Activated T-cell treated with anti-CD3 and anti-CD28 coated beads for 4 hours (primary cell): Measurements from ENCODE around the gene TMPRSS3.

Experiments used
- DNase-seq: peaks from one replicate; pipeline ENCODE4 v3.0.0-alpha.2; 2020

The TMPRSS3 gene

DNA sequence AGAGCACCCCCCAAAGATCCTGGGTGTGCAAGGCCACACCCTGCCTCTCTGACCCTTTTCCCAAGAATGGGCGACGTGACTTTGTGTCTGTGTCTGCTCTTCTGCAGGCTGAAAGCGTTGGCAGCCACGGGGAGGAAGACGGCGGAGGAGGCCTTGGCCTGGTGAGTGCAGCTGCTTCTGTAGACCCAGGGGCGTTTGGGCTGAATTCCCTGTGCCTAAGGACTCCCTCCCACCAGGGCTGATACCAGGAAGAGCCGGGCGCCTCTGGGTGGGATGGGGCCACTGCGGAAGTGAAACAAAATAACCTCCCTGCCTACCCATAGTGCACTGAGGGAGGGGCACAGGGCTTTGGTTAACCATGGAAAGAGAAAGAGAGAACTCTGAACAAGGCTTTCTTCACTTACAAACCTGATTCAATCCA is 10.4 kb upstream of the TMPRSS3 start:
- DNase-seq = no peak

- DNase-seq = no peak
Observed at GRCh38 chr21:42405064-42406013, 9.5 kb upstream of the TMPRSS3 start.

DNA sequence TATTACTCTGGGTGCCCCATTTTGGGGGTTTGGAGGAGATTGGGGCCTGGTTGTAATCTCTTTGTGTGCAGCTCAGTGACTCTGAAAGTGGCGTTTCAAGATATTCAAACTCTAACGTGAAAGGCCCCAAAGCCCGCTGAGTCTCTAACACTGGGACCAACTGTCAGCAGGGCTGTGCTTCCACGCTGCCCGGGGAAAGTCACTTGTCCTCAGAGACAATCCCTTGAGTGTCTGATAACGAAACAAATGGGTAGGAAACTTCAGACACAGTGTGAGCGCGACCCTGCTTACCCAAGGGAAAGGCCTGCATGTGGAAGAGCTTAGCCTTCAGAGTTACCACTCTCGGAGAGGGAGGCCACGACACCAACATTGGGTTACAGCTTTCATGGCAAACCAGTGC is 8.7 kb upstream of the TMPRSS3 start:
- no peak for DNase-seq

GRCh38 chr21:42403611-42404231 is 7.9 kb upstream of the TMPRSS3 start, which contains the start of gene UBASH3A:
UBASH3A (plus strand) TSS chr21:42403902; CDS start chr21:42403946, 44 bp downstream.
- DNase-seq = no peak

- no peak for DNase-seq
Observed at GRCh38 chr21:42401820-42402251, 6.0 kb upstream of the TMPRSS3 start.

DNA sequence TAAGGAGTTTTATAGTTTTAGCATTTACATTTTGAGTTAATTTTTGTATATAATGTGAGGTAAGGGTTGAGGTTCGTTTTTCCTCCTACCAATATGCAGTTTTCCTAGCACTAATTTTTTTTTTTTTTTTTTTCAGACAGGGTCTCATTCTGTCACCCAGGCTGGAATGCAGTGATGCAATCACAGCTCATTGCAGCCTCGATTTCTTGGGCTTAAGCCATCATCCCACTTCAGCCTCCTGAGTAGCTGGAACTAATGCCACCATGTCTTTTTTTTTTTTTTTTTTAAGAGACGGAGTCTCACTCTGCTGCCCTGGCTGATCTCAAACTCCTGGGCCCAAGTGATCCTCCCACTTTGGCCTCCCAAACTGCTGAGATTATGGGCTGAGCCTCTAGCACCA is 5.3 kb upstream of the TMPRSS3 start:
- no peak for DNase-seq

GRCh38 chr21:42400525-42400924 is 4.7 kb upstream of the TMPRSS3 start:
- no peak for DNase-seq

DNA sequence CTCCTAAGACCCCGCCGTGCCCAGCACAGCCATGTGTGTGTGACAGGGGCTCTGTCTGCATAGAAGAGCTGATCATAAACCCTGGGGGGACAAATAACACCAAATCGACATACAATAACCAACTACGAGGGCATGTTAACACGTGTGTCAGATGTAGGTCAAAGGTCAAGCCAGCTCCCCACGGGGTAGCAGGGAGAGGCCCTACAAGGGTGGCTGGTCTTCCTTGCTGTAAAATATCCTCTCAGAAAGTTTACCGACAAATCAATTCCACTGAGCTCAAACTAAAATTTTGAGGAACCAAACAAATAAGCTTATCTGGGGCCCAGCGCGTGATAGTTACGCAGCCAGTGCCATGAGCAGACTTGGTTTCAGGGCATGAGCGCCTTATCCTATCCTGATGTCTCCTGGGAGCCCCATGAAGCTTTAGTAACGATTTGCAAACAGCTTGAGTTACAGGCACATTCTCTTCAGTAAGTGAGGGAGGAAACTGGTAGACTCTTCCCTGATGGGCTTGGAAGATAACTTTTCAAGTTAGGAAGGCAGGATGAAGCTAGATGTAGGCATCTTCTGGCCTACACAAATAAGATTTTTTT is 2.7 kb upstream of the TMPRSS3 start:
- no peak for DNase-seq

DNA sequence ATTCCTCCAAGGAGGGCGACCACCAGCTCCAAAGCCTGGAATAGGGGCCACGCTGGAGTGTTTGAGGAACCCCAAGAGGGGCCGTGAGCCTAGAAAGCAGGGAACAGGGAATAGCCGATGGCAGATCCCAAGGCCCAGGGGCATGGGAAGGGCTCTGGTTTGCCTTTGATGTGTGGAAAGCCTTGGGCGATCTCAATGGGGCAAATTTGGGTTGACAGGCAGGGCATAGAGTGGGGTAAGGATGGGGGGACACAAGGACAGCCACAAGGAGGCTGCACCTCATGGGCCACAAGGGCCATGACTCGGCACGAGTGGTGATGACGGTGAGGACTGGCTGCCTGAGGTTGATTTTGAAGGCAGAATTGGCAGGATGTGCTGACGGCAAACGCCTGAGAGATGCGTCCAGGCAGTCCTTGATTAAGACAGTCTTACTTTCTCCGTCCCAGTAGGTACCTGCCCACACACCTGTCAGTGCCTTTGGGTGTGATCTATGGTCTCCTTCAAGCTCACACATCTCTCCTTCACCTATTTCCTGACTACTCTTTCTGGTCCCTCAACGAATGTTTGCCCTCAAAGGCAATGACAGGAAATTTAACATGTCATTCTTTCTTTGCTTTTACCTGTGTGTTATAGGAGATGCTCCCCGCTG is 2.0 kb upstream of the TMPRSS3 start:
- no peak for DNase-seq

DNA sequence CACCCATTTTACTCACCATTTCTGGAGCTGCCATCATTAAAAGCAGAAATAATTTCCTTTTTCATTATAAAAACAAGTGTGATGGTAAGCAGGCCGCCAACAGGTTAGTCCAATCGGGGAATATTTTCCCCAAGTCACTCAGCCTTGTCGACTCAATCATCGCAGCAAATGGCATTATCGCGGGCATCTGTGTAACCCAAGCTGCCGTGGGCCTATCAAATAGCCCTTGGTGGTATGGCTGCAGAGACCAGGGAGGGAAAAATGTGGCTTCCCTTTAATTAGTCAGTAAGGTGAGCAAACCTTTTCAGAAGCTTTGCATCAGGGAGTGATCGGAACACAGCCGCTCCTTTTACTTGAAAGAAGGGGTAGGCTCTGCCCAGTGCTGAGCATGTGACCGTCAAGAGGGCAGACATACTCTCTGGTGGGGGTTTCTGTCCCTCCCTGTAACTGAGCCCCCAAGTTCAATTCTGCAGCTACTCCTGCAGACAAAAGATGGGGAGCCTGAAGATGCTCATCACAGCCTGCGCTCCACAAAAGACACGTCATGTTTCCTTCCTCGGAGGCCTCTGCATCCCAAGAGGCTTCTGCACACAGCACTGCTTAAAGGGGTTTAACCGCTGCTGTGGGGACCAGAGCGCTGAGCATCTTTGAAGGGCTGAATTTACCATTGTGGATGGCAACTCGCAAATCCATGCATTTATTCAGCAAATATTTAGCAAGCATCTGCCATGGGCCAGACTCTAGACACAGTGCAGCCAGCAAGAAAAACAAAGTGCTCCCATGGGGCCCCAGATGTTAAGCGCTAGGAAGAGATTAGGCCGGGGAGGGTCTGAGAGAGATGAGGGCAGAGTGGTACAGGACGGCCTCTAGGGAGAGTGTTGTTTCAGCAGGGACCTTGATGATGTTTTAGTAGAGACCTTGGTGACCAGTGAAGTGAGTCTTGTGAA is 1.2 kb upstream of the TMPRSS3 start:
- DNase-seq = no peak

DNA sequence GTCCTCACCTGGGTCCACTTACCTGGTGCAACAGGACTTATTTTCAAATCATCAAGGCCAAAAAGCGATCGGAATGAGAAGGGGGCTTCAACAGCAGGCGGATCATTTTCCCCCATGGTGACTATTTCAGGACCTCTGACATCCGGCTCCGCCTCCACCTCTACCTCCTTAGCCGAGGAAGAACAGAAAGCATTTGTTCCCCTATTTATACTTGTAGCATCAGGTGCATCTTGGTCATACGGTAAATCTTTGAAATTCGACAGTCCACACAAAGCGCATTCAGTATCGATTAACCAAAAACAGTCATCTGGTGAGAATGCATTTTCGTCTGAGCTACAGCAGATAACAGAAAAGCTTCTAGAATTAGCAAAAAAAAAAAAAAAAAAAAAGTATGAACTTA is 550 bp downstream of the TMPRSS3 start:
- DNase-seq = no peak

GRCh38 chr21:42393443-42393950 is 2.4 kb downstream of the TMPRSS3 start:
- no peak for DNase-seq

GRCh38 chr21:42392731-42393442 is 3.0 kb downstream of the TMPRSS3 start:
- no peak for DNase-seq

DNA sequence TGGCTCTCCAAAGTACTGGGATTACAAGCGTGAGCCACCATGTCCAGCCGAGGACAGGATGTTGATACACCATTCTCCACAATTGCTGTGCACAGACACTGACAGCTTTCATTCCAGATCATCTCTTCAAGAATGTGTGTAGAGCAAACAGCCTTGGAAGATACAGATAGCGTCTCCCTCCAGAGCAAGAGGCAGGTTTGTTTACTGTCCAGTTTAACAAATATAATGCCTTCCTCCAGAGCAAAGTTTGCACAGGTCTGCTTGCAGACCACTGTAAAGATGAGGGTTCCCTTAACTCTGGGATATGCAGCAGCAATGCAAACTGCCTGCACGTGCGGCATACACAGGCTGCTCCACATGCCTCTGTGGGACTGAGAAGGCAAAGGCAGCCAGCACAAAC is 4.6 kb downstream of the TMPRSS3 start:
- no peak for DNase-seq

GRCh38 chr21:42390696-42391095 is 5.2 kb downstream of the TMPRSS3 start:
- DNase-seq = no peak

- DNase-seq = no peak
Observed at GRCh38 chr21:42390193-42390592, 5.7 kb downstream of the TMPRSS3 start.

- DNase-seq = no peak
Observed at GRCh38 chr21:42389449-42389835, 6.4 kb downstream of the TMPRSS3 start.

GRCh38 chr21:42388740-42389448 is 7.0 kb downstream of the TMPRSS3 start:
- no peak for DNase-seq

GRCh38 chr21:42387843-42388340 is 8.0 kb downstream of the TMPRSS3 start:
- DNase-seq = no peak

DNA sequence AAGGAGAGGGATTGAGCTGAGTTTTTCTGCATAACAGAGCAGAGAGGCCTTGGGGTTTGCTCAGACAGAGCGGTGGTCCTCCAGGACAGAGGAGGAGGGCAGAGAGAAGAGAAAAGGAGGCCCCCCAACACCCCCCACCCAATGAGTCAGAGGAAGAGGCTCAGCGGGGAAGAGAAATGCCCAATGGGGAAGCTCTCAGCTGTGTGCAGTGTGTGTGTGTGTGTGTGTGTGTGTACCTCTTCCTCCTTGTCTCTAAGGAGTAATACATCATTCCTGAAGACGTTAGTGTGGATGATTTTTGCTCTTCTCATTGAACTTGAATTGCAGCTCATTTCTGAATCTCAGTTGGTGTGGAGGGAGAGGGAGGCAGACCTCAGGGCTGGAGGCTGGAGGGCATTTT is 8.7 kb downstream of the TMPRSS3 start:
- DNase-seq = no peak
